Ovary (tissue), 3 donors: Measurements from ENCODE around the gene IGSF9.

Experiments used
- EP300 ChIP-seq: sonication (generic); formaldehyde crosslinking; IDR thresholded peaks from one replicate; pipeline ENCODE4 v1.6.1; 2017; ENCODE audit warnings: antibody characterized with exemption
- TF ChIP-seq, protein P1 (sequence below), 3 donors: fragments of 450-650 bp in 2 of 3; fragments of 200-600 bp in 1 of 3; IDR thresholded peaks; one replicate each; pipeline versions ENCODE4 v1.5.1 to v1.8.0; 2016 to 2022; ENCODE audit warnings: antibody characterized with exemption in 3 of 3, mild to moderate bottlenecking in 1 of 3
- donor health status: DM: no; HTN: no; CAD: no.

GRCh38 chr1:159925719-159926078 lies 19.7 kb downstream of the IGSF9 start:
- TF ChIP-seq, protein P1, sequence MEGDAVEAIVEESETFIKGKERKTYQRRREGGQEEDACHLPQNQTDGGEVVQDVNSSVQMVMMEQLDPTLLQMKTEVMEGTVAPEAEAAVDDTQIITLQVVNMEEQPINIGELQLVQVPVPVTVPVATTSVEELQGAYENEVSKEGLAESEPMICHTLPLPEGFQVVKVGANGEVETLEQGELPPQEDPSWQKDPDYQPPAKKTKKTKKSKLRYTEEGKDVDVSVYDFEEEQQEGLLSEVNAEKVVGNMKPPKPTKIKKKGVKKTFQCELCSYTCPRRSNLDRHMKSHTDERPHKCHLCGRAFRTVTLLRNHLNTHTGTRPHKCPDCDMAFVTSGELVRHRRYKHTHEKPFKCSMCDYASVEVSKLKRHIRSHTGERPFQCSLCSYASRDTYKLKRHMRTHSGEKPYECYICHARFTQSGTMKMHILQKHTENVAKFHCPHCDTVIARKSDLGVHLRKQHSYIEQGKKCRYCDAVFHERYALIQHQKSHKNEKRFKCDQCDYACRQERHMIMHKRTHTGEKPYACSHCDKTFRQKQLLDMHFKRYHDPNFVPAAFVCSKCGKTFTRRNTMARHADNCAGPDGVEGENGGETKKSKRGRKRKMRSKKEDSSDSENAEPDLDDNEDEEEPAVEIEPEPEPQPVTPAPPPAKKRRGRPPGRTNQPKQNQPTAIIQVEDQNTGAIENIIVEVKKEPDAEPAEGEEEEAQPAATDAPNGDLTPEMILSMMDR (IDR thresholded peaks at IDR 0.05): no peak
- no peak for TF ChIP-seq EP300
